NCI-H2171 (cell line): ENCODE data around the gene CLEC16A.

Experiments used
- DNase-seq: peaks from one replicate; lab custom pipeline; 2025; lab: John Stamatoyannopoulos, UW

CLEC16A gene

GRCh38 chr16:11082860-11083388 lies 138.6 kb downstream of the CLEC16A start:
- no peak for DNase-seq

- DNase-seq = no peak
Observed at GRCh38 chr16:11084484-11084875, 140.1 kb downstream of the CLEC16A start.

- DNase-seq = peak; percentile 27
Observed at GRCh38 chr16:11084876-11085485, 140.6 kb downstream of the CLEC16A start.

- DNase-seq = no peak
Observed at GRCh38 chr16:11085916-11086315, 141.6 kb downstream of the CLEC16A start.

GRCh38 chr16:11087691-11088073 lies 143.3 kb downstream of the CLEC16A start:
- DNase-seq = no peak

GRCh38 chr16:11088074-11088730 lies 143.8 kb downstream of the CLEC16A start:
- DNase-seq = no peak

GRCh38 chr16:11088831-11089230 lies 144.5 kb downstream of the CLEC16A start:
- no peak for DNase-seq

GRCh38 chr16:11089504-11090124 lies 145.2 kb downstream of the CLEC16A start:
- no peak for DNase-seq

GRCh38 chr16:11090232-11090631 lies 145.9 kb downstream of the CLEC16A start:
- DNase-seq = no peak

- DNase-seq = no peak
Observed at GRCh38 chr16:11091021-11091785, 146.8 kb downstream of the CLEC16A start.

GRCh38 chr16:11092788-11093571 lies 148.6 kb downstream of the CLEC16A start:
- DNase-seq = no peak

GRCh38 chr16:11093572-11094074 lies 149.3 kb downstream of the CLEC16A start:
- no peak for DNase-seq

GRCh38 chr16:11094075-11094856 lies 149.9 kb downstream of the CLEC16A start:
- no peak for DNase-seq

- DNase-seq = no peak
Observed at GRCh38 chr16:11094857-11095565, 150.6 kb downstream of the CLEC16A start.

GRCh38 chr16:11095935-11096334 lies 151.6 kb downstream of the CLEC16A start:
- DNase-seq = no peak

GRCh38 chr16:11097094-11097786 lies 152.9 kb downstream of the CLEC16A start:
- DNase-seq = no peak

- DNase-seq = no peak
Observed at GRCh38 chr16:11097787-11098167, 153.4 kb downstream of the CLEC16A start.

- DNase-seq = no peak
Observed at GRCh38 chr16:11098601-11099390, 154.4 kb downstream of the CLEC16A start.
